ENCODE data around the gene ZNF512. TPM values are rescaled to one million over a fixed set of nuclear protein-coding genes. Genes with fewer than 3 reads are reported as not detected.
"Not testable (repeated sequence)": the region's sequence is repeated elsewhere in the genome, so short reads cannot be mapped to it uniquely, and the experiment has no call there.

Gene ZNF512
- total RNA-seq, 1 experiment from 2014 or later, result 37.6 TPM

GRCh38 chr2:27626921-27627320, 44.1 kb downstream of the ZNF512 start:
- in situ Hi-C loops (cut with HindIII; ENCODE audit: low pct_unique_long_range_greater_than_20kb, low sequenced_read_pairs); DNase-seq (ENCODE audit: low read depth): not testable (repeated sequence)

GRCh38 chr2:27627963-27628766, 45.3 kb downstream of the ZNF512 start:
- peak; percentile 83 for DNase-seq (ENCODE audit: low read depth)
- in situ Hi-C loops (cut with HindIII; ENCODE audit: low pct_unique_long_range_greater_than_20kb, low sequenced_read_pairs), result no loop called here

- in situ Hi-C loops (cut with HindIII; ENCODE audit: low pct_unique_long_range_greater_than_20kb, low sequenced_read_pairs), result no loop called here
- DNase-seq (ENCODE audit: low read depth), result peak; percentile 92
These were observed 46.2 kb downstream of the ZNF512 start, which contains the start of the genes CCDC121 and GPN1 for GRCh38 chr2:27628767-27629709. Gene CCDC121, minus strand, starts transcription at chr2:27629012. Its CDS starts 1,213 bp downstream, at chr2:27627799. Gene GPN1, plus strand, starts transcription at chr2:27629050. Its CDS starts 9 bp downstream, at chr2:27629059.

- DNase-seq (ENCODE audit: low read depth); in situ Hi-C loops (cut with HindIII; ENCODE audit: low pct_unique_long_range_greater_than_20kb, low sequenced_read_pairs): not testable (repeated sequence)
These were observed 47.4 kb downstream of the ZNF512 start for GRCh38 chr2:27630257-27630656.

- in situ Hi-C loops (cut with HindIII; ENCODE audit: low pct_unique_long_range_greater_than_20kb, low sequenced_read_pairs), result no loop called here
- DNase-seq (ENCODE audit: low read depth), result no peak
These were observed 51.4 kb downstream of the ZNF512 start for GRCh38 chr2:27634291-27634690.

- DNase-seq (ENCODE audit: low read depth), result no peak
- in situ Hi-C loops (cut with HindIII; ENCODE audit: low pct_unique_long_range_greater_than_20kb, low sequenced_read_pairs), result no loop called here
These were observed 53.9 kb downstream of the ZNF512 start for GRCh38 chr2:27636766-27637165.

GRCh38 chr2:27638037-27638637, 55.3 kb downstream of the ZNF512 start:
- in situ Hi-C loops (cut with HindIII; ENCODE audit: low pct_unique_long_range_greater_than_20kb, low sequenced_read_pairs), result no loop called here
- no peak for DNase-seq (ENCODE audit: low read depth)

- no peak for DNase-seq (ENCODE audit: low read depth)
- in situ Hi-C loops (cut with HindIII; ENCODE audit: low pct_unique_long_range_greater_than_20kb, low sequenced_read_pairs), result no loop called here
These were observed 55.9 kb downstream of the ZNF512 start for GRCh38 chr2:27638709-27639108.

- DNase-seq (ENCODE audit: low read depth), result no peak
- in situ Hi-C loops (cut with HindIII; ENCODE audit: low pct_unique_long_range_greater_than_20kb, low sequenced_read_pairs), result no loop called here
These were observed 57.9 kb downstream of the ZNF512 start for GRCh38 chr2:27640722-27641245.

- no peak for DNase-seq (ENCODE audit: low read depth)
- in situ Hi-C loops (cut with HindIII; ENCODE audit: low pct_unique_long_range_greater_than_20kb, low sequenced_read_pairs), result no loop called here
These were observed 62.4 kb downstream of the ZNF512 start for GRCh38 chr2:27645197-27645596.

- in situ Hi-C loops (cut with HindIII; ENCODE audit: low pct_unique_long_range_greater_than_20kb, low sequenced_read_pairs), result no loop called here
- no peak for DNase-seq (ENCODE audit: low read depth)
These were observed 64.4 kb downstream of the ZNF512 start for GRCh38 chr2:27647289-27647688.

GRCh38 chr2:27647737-27648136, 64.9 kb downstream of the ZNF512 start:
- DNase-seq (ENCODE audit: low read depth), result no peak
- in situ Hi-C loops (cut with HindIII; ENCODE audit: low pct_unique_long_range_greater_than_20kb, low sequenced_read_pairs), result no loop called here

GRCh38 chr2:27651056-27651455, 68.2 kb downstream of the ZNF512 start:
- no peak for DNase-seq (ENCODE audit: low read depth)
- in situ Hi-C loops (cut with HindIII; ENCODE audit: low pct_unique_long_range_greater_than_20kb, low sequenced_read_pairs), result no loop called here

GRCh38 chr2:27652341-27652740, 69.5 kb downstream of the ZNF512 start:
- no peak for DNase-seq (ENCODE audit: low read depth)
- in situ Hi-C loops (cut with HindIII; ENCODE audit: low pct_unique_long_range_greater_than_20kb, low sequenced_read_pairs), result no loop called here

- in situ Hi-C loops (cut with HindIII; ENCODE audit: low pct_unique_long_range_greater_than_20kb, low sequenced_read_pairs), result no loop called here
- DNase-seq (ENCODE audit: low read depth), result peak; percentile 12
These were observed 69.9 kb downstream of the ZNF512 start for GRCh38 chr2:27652790-27653189.

- in situ Hi-C loops (cut with HindIII; ENCODE audit: low pct_unique_long_range_greater_than_20kb, low sequenced_read_pairs), result no loop called here
- peak; percentile 56 for DNase-seq (ENCODE audit: low read depth)
These were observed 70.6 kb downstream of the ZNF512 start for GRCh38 chr2:27653397-27653796.

GRCh38 chr2:27655155-27655951, 72.5 kb downstream of the ZNF512 start:
- peak; percentile 29 for DNase-seq (ENCODE audit: low read depth)
- in situ Hi-C loops (cut with HindIII; ENCODE audit: low pct_unique_long_range_greater_than_20kb, low sequenced_read_pairs), result no loop called here

- in situ Hi-C loops (cut with HindIII; ENCODE audit: low pct_unique_long_range_greater_than_20kb, low sequenced_read_pairs), result no loop called here
- no peak for DNase-seq (ENCODE audit: low read depth)
These were observed 78.5 kb downstream of the ZNF512 start for GRCh38 chr2:27661371-27661770.

Measured in Caki2 (cell line).